IPS DF 19.7 (cell line): Measurements from ENCODE around the gene TCF4.

Experiments used
- DNase-seq: peaks from one replicate; pipeline ENCODE4 v3.0.0-alpha.2; 2013; ENCODE audit warnings: low read depth, low spot score

Gene TCF4

DNA sequence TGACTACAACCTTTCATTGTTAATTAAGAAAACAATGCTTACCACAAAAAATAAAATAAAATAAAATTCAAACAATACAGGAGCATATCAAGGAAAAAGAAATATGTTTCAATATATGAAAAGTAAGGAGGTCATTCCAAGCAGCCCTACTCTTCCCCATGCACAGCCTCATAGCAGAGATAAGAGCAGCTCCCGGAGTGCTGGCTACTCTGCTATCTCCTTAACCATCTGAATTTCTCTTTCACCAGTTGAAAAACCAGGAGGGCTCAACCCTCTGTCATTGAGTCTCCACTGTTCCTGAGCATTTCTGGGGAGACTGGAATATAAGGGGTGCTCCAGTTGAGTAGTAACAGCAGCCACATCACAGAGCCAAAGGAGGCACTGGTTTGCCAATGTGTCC, 201.4 kb downstream of the TCF4 start:
- DNase-seq, result no peak

DNA sequence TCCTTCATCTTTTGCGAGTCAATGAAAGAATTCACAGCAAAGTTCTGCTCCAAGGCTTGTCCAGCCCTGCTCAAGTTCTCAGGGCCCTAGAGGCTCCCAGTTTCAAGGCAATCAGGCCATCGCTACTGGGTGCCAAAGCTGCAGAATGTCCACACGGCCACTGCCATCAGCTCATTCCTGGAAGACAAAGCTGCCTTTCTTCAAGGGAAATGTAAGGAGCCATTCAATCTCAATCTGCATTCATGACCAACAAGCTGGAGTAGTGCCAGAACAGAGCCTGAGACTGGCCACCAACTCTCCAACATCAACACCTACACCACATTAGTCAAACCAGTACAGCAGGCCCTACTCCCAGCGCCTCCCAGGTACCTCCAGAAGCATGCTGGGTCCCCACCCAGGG, 202.2 kb downstream of the TCF4 start:
- no peak for DNase-seq

GRCh38 chr18:55384551-55385275, 203.3 kb downstream of the TCF4 start:
- no peak for DNase-seq

GRCh38 chr18:55384115-55384514, 203.9 kb downstream of the TCF4 start:
- no peak for DNase-seq

- no peak for DNase-seq
Measured at GRCh38 chr18:55382277-55382805, 205.7 kb downstream of the TCF4 start.

GRCh38 chr18:55381277-55381676, 206.7 kb downstream of the TCF4 start:
- no peak for DNase-seq

GRCh38 chr18:55380589-55380988, 207.4 kb downstream of the TCF4 start:
- DNase-seq, result no peak

- DNase-seq, result no peak
Measured at GRCh38 chr18:55376387-55376786, 211.6 kb downstream of the TCF4 start.

DNA sequence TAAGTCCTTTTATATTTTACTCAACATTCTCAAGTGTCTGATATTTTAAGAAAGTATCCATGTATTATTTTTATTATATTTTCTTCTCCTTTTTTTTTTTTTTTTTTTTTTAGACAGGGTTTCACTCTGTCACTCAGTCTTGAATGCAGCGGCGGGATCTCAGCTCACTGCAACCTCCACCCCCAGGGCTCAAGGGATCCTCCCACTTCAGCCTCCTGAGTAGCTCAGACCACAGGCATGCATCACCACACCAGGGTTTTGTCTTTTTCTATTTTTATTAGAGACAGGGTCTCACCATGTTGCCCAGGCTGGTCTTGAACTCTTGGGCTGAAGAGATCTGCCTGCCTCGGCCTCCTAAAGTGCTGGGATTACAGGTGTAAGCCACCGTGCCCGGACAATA, 212.1 kb downstream of the TCF4 start:
- DNase-seq, result no peak

GRCh38 chr18:55374741-55375140, 213.3 kb downstream of the TCF4 start:
- no peak for DNase-seq

DNA sequence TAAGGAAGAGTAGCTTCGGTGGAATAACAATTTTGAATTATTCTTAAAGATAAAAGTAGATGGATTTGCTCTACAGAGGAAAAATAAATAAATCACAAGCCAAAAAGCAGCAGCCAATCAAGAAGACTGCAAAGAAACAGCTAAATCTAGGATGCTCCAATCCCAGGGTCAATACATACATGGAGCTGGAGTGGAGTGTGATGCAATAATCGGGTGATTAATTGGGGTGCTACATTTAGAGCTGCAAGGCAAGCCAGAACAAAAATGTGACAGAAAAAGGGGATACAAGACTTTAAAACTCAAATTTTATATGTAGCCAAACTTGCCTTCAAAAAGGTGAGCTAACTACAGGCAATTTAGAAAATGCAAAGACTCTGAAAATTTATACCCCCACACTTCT, 215.8 kb downstream of the TCF4 start:
- DNase-seq, result no peak

DNA sequence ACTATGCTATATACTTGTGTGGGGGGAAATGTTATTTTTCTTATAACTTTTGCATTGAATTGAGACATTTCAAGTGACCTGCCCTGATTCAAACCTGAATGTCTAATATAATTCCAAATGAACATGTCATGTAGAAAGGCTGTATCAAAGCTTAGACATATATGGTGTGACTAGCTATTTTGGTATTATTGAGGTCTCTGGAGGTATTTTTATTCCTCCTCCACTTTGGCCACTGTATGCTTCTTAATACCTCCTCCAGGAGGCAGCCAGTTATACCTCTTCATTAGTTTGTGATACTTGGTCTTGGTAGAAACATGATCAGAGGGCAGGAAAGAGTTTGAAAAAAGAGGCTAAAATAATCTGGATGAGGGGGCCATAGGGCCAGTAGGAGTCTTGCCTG, 217.1 kb downstream of the TCF4 start:
- DNase-seq, result no peak

DNA sequence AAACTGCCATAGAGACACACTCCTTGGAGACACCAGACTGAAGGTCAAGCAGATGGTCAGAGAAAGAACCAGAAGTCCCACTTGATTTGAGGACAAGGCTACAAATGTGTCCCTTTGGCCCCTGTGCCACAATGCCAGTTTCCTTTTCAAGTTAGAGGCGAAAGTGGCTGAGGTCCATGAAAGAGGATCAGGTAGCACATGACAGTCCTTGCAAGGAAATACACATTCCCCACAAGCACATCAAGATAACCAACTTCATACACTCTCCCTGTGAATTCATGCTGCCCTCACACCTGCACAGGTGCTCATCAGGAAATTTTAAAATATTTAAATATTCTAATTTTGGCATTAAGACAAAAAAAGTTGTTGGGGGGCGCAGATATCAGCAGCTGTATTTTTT, 218.6 kb downstream of the TCF4 start:
- no peak for DNase-seq

DNA sequence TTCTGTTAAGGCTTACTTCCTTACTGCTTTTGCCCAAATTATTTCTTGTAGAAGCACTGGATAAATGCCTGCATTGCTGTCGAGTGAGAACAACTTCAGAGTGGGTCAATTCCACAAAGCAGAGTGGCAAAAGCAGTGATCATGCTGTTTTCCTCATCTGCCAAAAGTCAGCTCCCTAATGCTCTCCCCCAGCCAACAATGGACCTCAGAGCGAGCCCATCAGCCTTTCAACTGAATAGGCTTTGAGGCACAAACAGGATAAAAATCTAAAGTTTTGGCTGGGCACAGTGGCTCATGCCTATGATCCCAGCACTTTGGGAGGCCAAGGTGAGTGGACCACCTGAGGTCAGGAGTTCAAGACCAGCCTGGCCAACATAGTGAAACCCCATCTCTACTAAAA, 222.7 kb downstream of the TCF4 start:
- DNase-seq, result no peak

DNA sequence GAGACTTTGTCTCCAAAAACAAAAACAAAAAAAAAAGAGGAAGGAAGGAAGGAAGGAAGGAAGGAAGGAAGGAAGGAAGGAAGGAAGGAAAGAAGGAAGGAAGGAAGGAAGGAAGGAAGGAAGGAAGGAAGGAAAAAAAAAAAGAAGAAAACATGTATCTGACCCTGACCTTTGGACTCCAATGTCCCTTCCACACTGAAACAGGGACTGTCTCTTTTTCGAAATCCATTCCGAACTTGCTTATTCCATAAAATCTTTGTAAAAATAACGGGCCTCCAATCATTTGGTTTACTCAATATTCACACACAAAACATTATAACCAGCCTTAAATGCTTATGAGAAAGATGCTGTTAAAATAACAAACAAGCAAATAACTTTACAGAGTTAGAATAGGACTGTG, 225.7 kb downstream of the TCF4 start:
- DNase-seq, result no peak

DNA sequence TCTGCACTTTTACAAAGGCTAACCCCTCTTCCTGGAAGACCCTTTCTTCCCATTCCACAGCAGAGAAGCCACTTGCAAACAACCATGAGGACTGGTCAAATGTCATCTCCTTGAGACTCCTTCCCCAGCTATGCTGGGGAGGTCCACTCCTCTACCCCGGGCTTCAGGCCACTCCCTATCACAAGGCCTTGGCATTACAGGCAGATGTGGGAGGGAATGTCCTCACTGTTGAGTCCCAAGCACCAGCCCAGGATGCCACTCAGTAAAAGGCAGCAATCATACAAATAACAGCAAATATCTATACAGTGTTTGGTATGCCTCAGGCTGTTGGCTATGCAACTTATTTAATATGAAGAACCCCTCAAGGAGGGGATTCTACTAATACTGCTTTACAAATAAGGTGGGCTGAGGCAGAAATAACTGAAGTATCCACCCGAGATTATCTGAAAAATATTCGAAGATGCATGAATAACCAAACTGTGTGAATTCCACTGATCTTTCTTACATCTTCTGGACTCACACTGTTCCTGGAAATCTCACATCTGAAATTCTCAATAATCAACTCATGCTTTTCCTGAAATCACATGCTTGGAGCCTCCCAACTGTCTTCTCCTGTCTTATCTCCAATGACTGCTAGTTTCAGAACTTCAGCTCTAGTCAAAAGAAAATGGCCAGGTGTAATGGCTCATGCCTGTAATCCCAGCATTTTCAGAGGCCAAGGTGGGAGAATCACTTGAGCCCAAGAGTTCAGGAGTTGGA, 226.3 kb downstream of the TCF4 start:
- DNase-seq, result no peak

GRCh38 chr18:55360061-55360460, 227.9 kb downstream of the TCF4 start:
- no peak for DNase-seq

DNA sequence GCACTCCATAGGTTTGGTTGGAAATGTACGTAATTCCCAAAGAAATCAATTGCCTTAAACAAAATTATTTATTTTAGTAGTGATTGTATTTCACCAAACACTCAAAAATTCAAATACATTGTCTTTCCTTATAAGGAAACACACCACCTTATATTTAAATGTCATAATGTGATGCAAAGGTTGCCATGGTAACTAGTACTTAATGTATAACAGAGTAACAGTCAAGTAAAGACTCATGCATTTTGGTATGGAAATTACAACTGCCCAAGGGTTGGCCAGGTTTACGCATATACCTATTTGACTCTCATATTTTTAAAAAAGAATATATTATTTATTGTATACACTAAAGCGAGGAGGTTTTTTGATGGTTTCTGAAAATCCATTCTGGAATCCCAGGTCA, 231.2 kb downstream of the TCF4 start:
- DNase-seq, result no peak

- no peak for DNase-seq
Measured at GRCh38 chr18:55355223-55355622, 232.8 kb downstream of the TCF4 start.

- no peak for DNase-seq
Measured at GRCh38 chr18:55354795-55355194, 233.2 kb downstream of the TCF4 start.

DNA sequence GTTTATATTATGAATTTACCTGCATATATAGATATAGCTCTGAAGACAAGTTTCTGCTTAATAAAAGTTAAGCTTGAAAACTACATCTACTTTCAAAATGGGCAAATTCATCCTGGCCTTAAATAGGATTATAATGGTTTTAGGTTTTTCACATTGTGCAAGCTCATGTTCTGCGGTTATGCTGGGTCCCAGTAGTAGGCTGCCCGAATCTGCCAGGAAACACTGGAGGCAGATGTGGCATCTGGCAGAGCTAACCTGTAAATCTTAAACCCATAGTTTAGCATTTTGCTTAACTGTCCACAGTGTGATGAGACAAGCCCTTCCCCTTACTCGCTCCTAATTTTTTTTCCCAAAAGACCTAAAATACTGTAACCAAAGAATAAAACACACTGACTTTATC, 234.2 kb downstream of the TCF4 start:
- DNase-seq, result no peak

- DNase-seq, result no peak
Measured at GRCh38 chr18:55353391-55353790, 234.6 kb downstream of the TCF4 start.
